K562 (cell line): Measurements from ENCODE around the gene PCBP3. TPM values are rescaled to one million over a fixed set of nuclear protein-coding genes. Genes with fewer than 3 reads are reported as not detected.
"Not testable (repeated sequence)": the region's sequence is repeated elsewhere in the genome, so short reads cannot be mapped to it uniquely, and the experiment has no call there.

Experiments used
- ATAC-seq: fragments of 200-7000 bp; cut with Tn5 transposase; 3 replicates; pipeline ENCODE4 v1.9.1; 2020; ENCODE audit warnings: moderate library complexity
- BruUV-seq: library from RNA; stranded (reverse); fragments of 400-500 nt; replicated peaks from 2 replicates; lab custom pipeline; 2021; lab: Mats Ljungman, UMichigan
- CTCF ChIA-PET: fragments of 300-600 bp; formaldehyde crosslinking; extraction: SDS; loops from one replicate; lab custom pipeline; 2021; ENCODE audit warnings: low intra/inter-chr PET ratio; lab: Yijun Ruan, JAX
- POLR2A ChIA-PET: fragments of 300-600, 350-650 bp; sonication (Branson Sonifier 250); formaldehyde crosslinking; extraction: SDS; loops from one replicate; lab custom pipeline; 2021; ENCODE audit warnings: antibody characterized with exemption, inconsistent platforms; lab: Yijun Ruan, JAX
- DNase-seq, 4 experiments: peaks; one replicate each; pipeline versions ENCODE4 v3.0.0 to v3.0.0-alpha.2; 2011 to 2018; ENCODE audit warnings: low spot score in 3 of 4, mixed read lengths in 3 of 4; ENCODE audit errors: extremely low read depth in 1 of 4
- FAIRE-seq: peaks from 2 replicates; lab custom pipeline; 2011; peaks lifted over from hg19 to GRCh38; lab: Jason Lieb, UNC
- H2AFZ ChIP-seq: 2 replicates; pipeline ENCODE4 v1.6.0; 2011; ENCODE audit warnings: low read depth, low read length, control low read depth, inconsistent platforms
- H3K27ac ChIP-seq: fragments of 200-600 bp; 3 replicates; pipeline ENCODE4 v1.8.0; 2011; ENCODE audit warnings: low read depth, mild to moderate bottlenecking, control low read depth, inconsistent platforms, low read length, moderate library complexity, mixed read lengths; ENCODE audit errors: extremely low read depth
- H3K27me3 ChIP-seq, 2 experiments: fragments of 300-600 bp in 1 of 2; 2 replicates in 1 of 2; 3 replicates in 1 of 2; pipeline versions ENCODE4 v1.6.0 to v1.8.0; 2011; ENCODE audit warnings: inconsistent platforms in 2 of 2, low read length in 2 of 2, mild to moderate bottlenecking in 1 of 2, mixed read lengths in 1 of 2, moderate library complexity in 1 of 2; ENCODE audit not compliant: control insufficient read depth in 2 of 2, insufficient read depth in 2 of 2
- H3K36me3 ChIP-seq: fragments of 300-600 bp; 3 replicates; pipeline ENCODE4 v1.8.0; 2011; ENCODE audit warnings: mild to moderate bottlenecking, low read length, inconsistent platforms; ENCODE audit not compliant: control insufficient read depth, insufficient read depth
- H3K4me1 ChIP-seq, 2 experiments: fragments of 200-600 bp in 1 of 2; replicated peaks in 1 of 2; 2 replicates in 1 of 2; 3 replicates in 1 of 2; pipeline versions ENCODE4 v1.5.1 to v1.8.0; 2011; ENCODE audit warnings: inconsistent platforms in 2 of 2, low read length in 2 of 2, mild to moderate bottlenecking in 1 of 2, mixed read lengths in 1 of 2, moderate library complexity in 1 of 2; ENCODE audit not compliant: control insufficient read depth in 2 of 2, insufficient read depth in 2 of 2
- H3K4me2 ChIP-seq: 2 replicates; pipeline ENCODE4 v1.6.1; 2011; ENCODE audit warnings: low read length, control low read depth, inconsistent platforms, mixed read lengths; ENCODE audit not compliant: insufficient read depth
- H3K4me3 ChIP-seq: fragments of 200-600 bp; sonication (generic), shearing (Covaris generic); 2 replicates; pipeline ENCODE4 v1.5.1; 2016; ENCODE audit warnings: control low read depth, inconsistent platforms
- H3K79me2 ChIP-seq: fragments of 200-600 bp; 3 replicates; pipeline ENCODE4 v1.8.0; 2011; ENCODE audit warnings: low read length, inconsistent platforms; ENCODE audit not compliant: control insufficient read depth, insufficient read depth
- H3K9ac ChIP-seq, 2 experiments: 2 replicates each; pipeline versions ENCODE4 v1.6.0 to v1.6.1; 2011; ENCODE audit warnings: low read depth in 2 of 2, low read length in 2 of 2, control low read depth in 1 of 2, inconsistent platforms in 1 of 2, mild to moderate bottlenecking in 1 of 2, mixed read lengths in 1 of 2; ENCODE audit not compliant: insufficient read depth in 1 of 2
- H3K9me1 ChIP-seq: one replicate; pipeline ENCODE4 v1.6.0; 2011; ENCODE audit warnings: inconsistent platforms, mild to moderate bottlenecking, low read length, moderate library complexity; ENCODE audit not compliant: control insufficient read depth, insufficient read depth
- H3K9me3 ChIP-seq: replicated peaks from 2 replicates; pipeline ENCODE4 v1.5.1; 2011; ENCODE audit warnings: low read depth, low read length, inconsistent platforms; ENCODE audit not compliant: control insufficient read depth, insufficient read depth
- H4K20me1 ChIP-seq: replicated peaks from 2 replicates; pipeline ENCODE4 v1.6.1; 2011; ENCODE audit warnings: low read length, inconsistent platforms, mixed read lengths; ENCODE audit not compliant: control insufficient read depth, insufficient read depth
- GTF2F1 ChIP-seq: IDR thresholded peaks from 2 replicates; pipeline ENCODE4 v1.6.1; 2011; ENCODE audit warnings: low read depth, low read length, improper control_type of control experiment
- IFI16 ChIP-seq: fragments of 250-450 bp; sonication (Bioruptor Pico); IDR thresholded peaks from 2 replicates; pipeline ENCODE4 v2.1.2; 2022; ENCODE audit warnings: mild to moderate bottlenecking, inconsistent platforms
- MAFK ChIP-seq: IDR thresholded peaks from 2 replicates; pipeline ENCODE4 v1.6.1; 2011; ENCODE audit warnings: low read length, improper control_type of control experiment
- RAD51 ChIP-seq: fragments of 450-650 bp; IDR thresholded peaks from 2 replicates; pipeline ENCODE4 v1.7.1; 2016; ENCODE audit warnings: low read depth, mild to moderate bottlenecking, borderline replicate concordance
- RBM15 ChIP-seq: fragments of 200-400 bp; formaldehyde crosslinking; IDR thresholded peaks from 2 replicates; pipeline ENCODE4 v1.6.1; 2018; ENCODE audit warnings: mild to moderate bottlenecking, low read length, moderate library complexity; ENCODE audit not compliant: insufficient read depth
- SP2 ChIP-seq: IDR thresholded peaks from 2 replicates; pipeline ENCODE4 v1.6.1; 2011; ENCODE audit warnings: mild to moderate bottlenecking, low read depth, low read length, moderate library complexity; ENCODE audit not compliant: poor library complexity, severe bottlenecking; ENCODE audit errors: extremely low read depth
- ZBTB7A ChIP-seq: IDR thresholded peaks from 2 replicates; pipeline ENCODE4 v1.6.1; 2011; ENCODE audit warnings: low read depth, mild to moderate bottlenecking, low read length, moderate library complexity, borderline replicate concordance; ENCODE audit not compliant: control insufficient read depth
- WGBS: fragments of 100-300 bp; shearing (Covaris generic); methylation state at CpG from one replicate; pipeline ENCODE4 v1.1.6; 2016; ENCODE audit warnings: low coverage, mixed read lengths; ENCODE audit not compliant: insufficient coverage; ENCODE audit errors: missing lambda C conversion rate; 5-methylcytosine and 5-hydroxymethylcytosine counted together
- in situ Hi-C: fragments of 300-500 bp; cut with MboI; formaldehyde crosslinking; loops from 4 replicates; pipeline ENCODE4 v1.15.0; 2018; ENCODE audit warnings: inconsistent platforms, mixed read lengths
- intact Hi-C: fragments of 100-400 bp; cut with micrococcal nuclease; formaldehyde crosslinking; loops from 2 replicates; pipeline ENCODE4 v1.14.2; 2022
- polyA plus RNA-seq, 8 experiments: library from polyadenylated mRNA; depleted of rRNA in 4 of 8; stranded (reverse) in 5 of 8; unstranded in 3 of 8; fragments of >200 nt; fragmentation: Nextera tagmentation in 2 of 8; fragmentation: Illumina TruSeq in 1 of 8; extraction: Ambion mirVana in 2 of 8; extraction: Trizol in 1 of 8; gene quantifications; 2 replicates each; pipeline versions ENCODE4 v1.2.1 to v1.2.3, GENCODE V29; 2011 to 2014; ENCODE audit warnings: inconsistent platforms in 1 of 8, missing spikeins in 1 of 8
- total RNA-seq, 7 experiments: library from RNA; depleted of rRNA in 6 of 7; stranded (reverse); fragments of >200 nt in 6 of 7; fragmentation: Illumina TruSeq in 2 of 7; extraction: Trizol in 2 of 7; gene quantifications; 2 replicates each; pipeline versions ENCODE4 v1.2.1 to v1.2.3, GENCODE V29; 2011 to 2021; ENCODE audit warnings: low replicate concordance in 1 of 7

PCBP3 gene
- total and polyA plus RNA-seq, 9 of the 15 experiments (the other 6 are each of a cell fraction or from before 2014, with no cell fraction given): 0.18 TPM; not detected in 8

DNA sequence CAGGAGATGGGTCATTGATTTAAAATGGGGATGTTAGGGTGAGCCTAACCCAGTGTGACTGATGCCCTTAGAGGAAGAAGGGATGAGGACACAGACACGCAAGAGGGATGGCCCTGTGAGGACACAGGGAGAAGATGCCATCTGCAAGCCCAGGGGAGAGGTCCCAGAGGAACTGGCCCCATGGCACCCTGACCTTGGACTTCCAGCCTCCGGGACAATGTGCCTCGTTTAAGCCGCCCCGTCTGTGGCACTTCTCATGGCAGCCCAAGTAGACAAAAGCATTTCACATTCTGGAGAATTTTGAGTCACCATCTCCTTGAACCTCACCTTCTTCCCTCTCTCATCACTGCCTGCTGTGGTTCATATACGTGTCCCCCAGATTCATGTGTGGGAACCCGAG, 20.1 kb upstream of the PCBP3 start:
- no peaks in the 10 kb centered on the region for H3K36me3 ChIP-seq
- H3K4me3 ChIP-seq: no peak overlapping the region
- intact Hi-C loops: no loop called here
- no TSS peak for BruUV-seq
- H3K27ac ChIP-seq: no peak overlapping the region
- ATAC-seq (no peak), FAIRE-seq (no peak)
- peaks cover 0 to 5% of the 10 kb centered on the region in 2 experiments; a peak in 1 of 5 replicates for H3K4me1 ChIP-seq
- no peak overlapping the region for H3K4me2 ChIP-seq
- in situ Hi-C loops: no loop called here
- H2AFZ ChIP-seq: no peak overlapping the region
- H3K9me3 ChIP-seq: no peaks in the 10 kb centered on the region
- H3K9me1 ChIP-seq: no peaks in the 10 kb centered on the region
- POLR2A ChIA-PET: no interaction called here
- H3K79me2 ChIP-seq: no peaks in the 10 kb centered on the region
- no peak for TF ChIP-seq MAFK
- no peak for TF ChIP-seq ZBTB7A
- TF ChIP-seq RBM15: no peak
- no peak for TF ChIP-seq SP2
- TF ChIP-seq GTF2F1: no peak
- TF ChIP-seq IFI16 (CRISPR knock-in tag): no peak
- TF ChIP-seq RAD51: no peak
- TF ChIP-seq, all 486 proteins: peak for 0
- DNase-seq: no peak
- Histone ChIP-seq H3K9ac (no peak overlapping the region), H3K27me3 (peaks cover 43 to 48% of the 10 kb centered on the region in 2 experiments), H4K20me1 (peaks cover 12% of the 10 kb centered on the region; the same call in 1 of the 2 replicates)
- CTCF ChIA-PET: no interaction called here
- 1% methylated on average over 7 of the region's 7 CpGs for WGBS

GRCh38 chr21:45626127-45626526, 17.4 kb upstream of the PCBP3 start:
- CTCF ChIA-PET, H3K79me2 ChIP-seq, H2AFZ ChIP-seq, FAIRE-seq, DNase-seq, H3K4me1 ChIP-seq, H4K20me1 ChIP-seq, POLR2A ChIA-PET, ATAC-seq, H3K9me3 ChIP-seq, H3K36me3 ChIP-seq, BruUV-seq, H3K4me3 ChIP-seq, H3K9me1 ChIP-seq, H3K4me2 ChIP-seq, intact Hi-C loops, H3K9ac ChIP-seq, H3K27ac ChIP-seq, in situ Hi-C loops: not testable (repeated sequence)
- H3K27me3 ChIP-seq: peaks cover 47 to 53% of the 10 kb centered on the region in 2 experiments
- 0% methylated on average over 1 of the region's 2 CpGs for WGBS
